GM19468 (cell line): ENCODE data around the gene TRA2B.

Experiments used
- ATAC-seq: cut with Tn5 transposase; IDR thresholded peaks from one replicate; pipeline ENCODE4 v1.9.1; 2021; ENCODE audit warnings: mild to moderate bottlenecking, moderate library complexity, moderate number of reproducible peaks; ENCODE audit not compliant: unreplicated experiment; ENCODE audit errors: extremely low read depth

TRA2B gene

GRCh38 chr3:185884641-185885040 is 53.2 kb downstream of the TRA2B start:
- no peak for ATAC-seq

- no peak for ATAC-seq
Measured at GRCh38 chr3:185881926-185882325, 55.9 kb downstream of the TRA2B start.

GRCh38 chr3:185880600-185880999 is 57.2 kb downstream of the TRA2B start:
- no peak for ATAC-seq

- no peak for ATAC-seq
Measured at GRCh38 chr3:185878920-185879319, 58.9 kb downstream of the TRA2B start.

- no peak for ATAC-seq
Measured at GRCh38 chr3:185874119-185874518, 63.7 kb downstream of the TRA2B start.

GRCh38 chr3:185867650-185868049 is 70.2 kb downstream of the TRA2B start:
- ATAC-seq: no peak

GRCh38 chr3:185866995-185867394 is 70.8 kb downstream of the TRA2B start:
- ATAC-seq: no peak

GRCh38 chr3:185866555-185866954 is 71.3 kb downstream of the TRA2B start:
- no peak for ATAC-seq
